ENCODE data around the gene WDFY2.

DNA sequence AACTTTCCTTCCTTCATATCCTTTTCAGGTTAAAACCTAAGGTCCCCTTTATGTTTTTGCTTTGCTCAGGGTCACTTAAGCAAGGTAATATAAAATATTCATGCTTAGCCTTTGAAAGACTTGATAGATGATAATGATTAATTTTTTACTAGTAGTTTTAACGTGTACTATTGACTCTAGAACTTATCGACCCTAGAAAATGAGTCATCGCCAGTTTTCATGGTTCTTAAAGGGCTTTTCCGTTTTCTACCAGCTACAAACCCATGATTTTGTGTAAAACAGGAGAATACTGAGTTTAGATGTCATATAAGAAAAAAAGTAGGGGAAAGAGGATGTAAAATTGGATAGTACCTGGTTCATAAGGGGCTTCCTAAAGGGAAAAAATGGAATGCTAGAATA lies 144.0 kb downstream of the WDFY2 start:
- no peak for TF ChIP-seq ZNF121 (CRISPR knock-in tag; IDR thresholded peaks at IDR 0.05)
- TF ChIP-seq, protein P1, sequence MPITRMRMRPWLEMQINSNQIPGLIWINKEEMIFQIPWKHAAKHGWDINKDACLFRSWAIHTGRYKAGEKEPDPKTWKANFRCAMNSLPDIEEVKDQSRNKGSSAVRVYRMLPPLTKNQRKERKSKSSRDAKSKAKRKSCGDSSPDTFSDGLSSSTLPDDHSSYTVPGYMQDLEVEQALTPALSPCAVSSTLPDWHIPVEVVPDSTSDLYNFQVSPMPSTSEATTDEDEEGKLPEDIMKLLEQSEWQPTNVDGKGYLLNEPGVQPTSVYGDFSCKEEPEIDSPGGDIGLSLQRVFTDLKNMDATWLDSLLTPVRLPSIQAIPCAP (CRISPR knock-in tag; IDR thresholded peaks at IDR 0.05): no peak
- TF ChIP-seq ZBTB21 (CRISPR knock-in tag; IDR thresholded peaks at IDR 0.05; ENCODE audit: borderline replicate concordance): no peak
- TF ChIP-seq CBFB (CRISPR knock-in tag; IDR thresholded peaks at IDR 0.05; ENCODE audit: low read depth): no peak
- no peak for TF ChIP-seq ESRRA (CRISPR knock-in tag; IDR thresholded peaks at IDR 0.05; ENCODE audit: borderline replicate concordance)
- TF ChIP-seq, protein P2, sequence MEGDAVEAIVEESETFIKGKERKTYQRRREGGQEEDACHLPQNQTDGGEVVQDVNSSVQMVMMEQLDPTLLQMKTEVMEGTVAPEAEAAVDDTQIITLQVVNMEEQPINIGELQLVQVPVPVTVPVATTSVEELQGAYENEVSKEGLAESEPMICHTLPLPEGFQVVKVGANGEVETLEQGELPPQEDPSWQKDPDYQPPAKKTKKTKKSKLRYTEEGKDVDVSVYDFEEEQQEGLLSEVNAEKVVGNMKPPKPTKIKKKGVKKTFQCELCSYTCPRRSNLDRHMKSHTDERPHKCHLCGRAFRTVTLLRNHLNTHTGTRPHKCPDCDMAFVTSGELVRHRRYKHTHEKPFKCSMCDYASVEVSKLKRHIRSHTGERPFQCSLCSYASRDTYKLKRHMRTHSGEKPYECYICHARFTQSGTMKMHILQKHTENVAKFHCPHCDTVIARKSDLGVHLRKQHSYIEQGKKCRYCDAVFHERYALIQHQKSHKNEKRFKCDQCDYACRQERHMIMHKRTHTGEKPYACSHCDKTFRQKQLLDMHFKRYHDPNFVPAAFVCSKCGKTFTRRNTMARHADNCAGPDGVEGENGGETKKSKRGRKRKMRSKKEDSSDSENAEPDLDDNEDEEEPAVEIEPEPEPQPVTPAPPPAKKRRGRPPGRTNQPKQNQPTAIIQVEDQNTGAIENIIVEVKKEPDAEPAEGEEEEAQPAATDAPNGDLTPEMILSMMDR (IDR thresholded peaks at IDR 0.05): no peak
- TF ChIP-seq, protein P3, sequence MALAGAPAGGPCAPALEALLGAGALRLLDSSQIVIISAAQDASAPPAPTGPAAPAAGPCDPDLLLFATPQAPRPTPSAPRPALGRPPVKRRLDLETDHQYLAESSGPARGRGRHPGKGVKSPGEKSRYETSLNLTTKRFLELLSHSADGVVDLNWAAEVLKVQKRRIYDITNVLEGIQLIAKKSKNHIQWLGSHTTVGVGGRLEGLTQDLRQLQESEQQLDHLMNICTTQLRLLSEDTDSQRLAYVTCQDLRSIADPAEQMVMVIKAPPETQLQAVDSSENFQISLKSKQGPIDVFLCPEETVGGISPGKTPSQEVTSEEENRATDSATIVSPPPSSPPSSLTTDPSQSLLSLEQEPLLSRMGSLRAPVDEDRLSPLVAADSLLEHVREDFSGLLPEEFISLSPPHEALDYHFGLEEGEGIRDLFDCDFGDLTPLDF (CRISPR knock-in tag; IDR thresholded peaks at IDR 0.05): no peak
- TF ChIP-seq NFYB (CRISPR knock-in tag; conservative IDR thresholded peaks at IDR 0.05; ENCODE audit: low read depth): no peak
- no peak for TF ChIP-seq NR3C1 (CRISPR knock-in tag; conservative IDR thresholded peaks at IDR 0.05; ENCODE audit: low read depth)

All from WTC11 (cell line).